Prostate gland (tissue), 2 donors: Measurements from ENCODE around the gene RASL10B.

Experiments
- POLR2A ChIP-seq: fragments of 450-650 bp; IDR thresholded peaks from one replicate; pipeline ENCODE4 v1.6.1; 2016; ENCODE audit warnings: antibody characterized with exemption, mild to moderate bottlenecking
- TF ChIP-seq, protein P1 (sequence below), 4 experiments: fragments of 200-600 bp in 2 of 4; fragments of 450-650 bp in 2 of 4; sonication (generic) in 2 of 4; IDR thresholded peaks; 1 replicate in 3 of 4; 2 replicates in 1 of 4; pipeline ENCODE4 v1.5.1; 2016 to 2019; ENCODE audit warnings: antibody characterized with exemption in 4 of 4, mild to moderate bottlenecking in 2 of 4, moderate library complexity in 2 of 4

DNA sequence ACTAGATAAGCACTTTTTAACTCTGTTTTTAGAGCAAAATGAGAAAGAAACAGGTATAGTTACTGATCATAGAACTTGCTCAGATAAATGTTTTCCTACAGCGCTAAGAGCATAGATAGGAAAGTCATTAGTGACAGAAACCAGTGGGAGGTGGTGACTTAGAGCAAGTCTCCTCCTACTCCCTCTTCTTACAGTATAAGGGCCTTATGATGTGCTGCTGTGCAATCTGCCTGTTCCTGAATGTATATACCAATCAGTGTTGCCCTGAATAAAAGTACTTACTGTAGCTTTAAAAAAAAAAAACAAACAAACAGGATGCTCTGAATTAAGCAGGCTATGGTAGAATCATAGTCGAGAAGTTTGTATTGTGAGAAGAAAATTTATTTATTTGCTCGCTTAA is 23.3 kb upstream of the RASL10B start:
- TF ChIP-seq, protein P1, sequence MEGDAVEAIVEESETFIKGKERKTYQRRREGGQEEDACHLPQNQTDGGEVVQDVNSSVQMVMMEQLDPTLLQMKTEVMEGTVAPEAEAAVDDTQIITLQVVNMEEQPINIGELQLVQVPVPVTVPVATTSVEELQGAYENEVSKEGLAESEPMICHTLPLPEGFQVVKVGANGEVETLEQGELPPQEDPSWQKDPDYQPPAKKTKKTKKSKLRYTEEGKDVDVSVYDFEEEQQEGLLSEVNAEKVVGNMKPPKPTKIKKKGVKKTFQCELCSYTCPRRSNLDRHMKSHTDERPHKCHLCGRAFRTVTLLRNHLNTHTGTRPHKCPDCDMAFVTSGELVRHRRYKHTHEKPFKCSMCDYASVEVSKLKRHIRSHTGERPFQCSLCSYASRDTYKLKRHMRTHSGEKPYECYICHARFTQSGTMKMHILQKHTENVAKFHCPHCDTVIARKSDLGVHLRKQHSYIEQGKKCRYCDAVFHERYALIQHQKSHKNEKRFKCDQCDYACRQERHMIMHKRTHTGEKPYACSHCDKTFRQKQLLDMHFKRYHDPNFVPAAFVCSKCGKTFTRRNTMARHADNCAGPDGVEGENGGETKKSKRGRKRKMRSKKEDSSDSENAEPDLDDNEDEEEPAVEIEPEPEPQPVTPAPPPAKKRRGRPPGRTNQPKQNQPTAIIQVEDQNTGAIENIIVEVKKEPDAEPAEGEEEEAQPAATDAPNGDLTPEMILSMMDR (IDR thresholded peaks at IDR 0.05): no peak
- no peak for TF ChIP-seq POLR2A
